H9 (cell line): ENCODE measurements around the gene ZNF121. TPM values are rescaled to one million over a fixed set of nuclear protein-coding genes. Genes with fewer than 3 reads are reported as not detected.

Source experiments
- DNase-seq: peaks from one replicate; pipeline ENCODE4 v3.0.0-alpha.2; 2017
- H2AFZ ChIP-seq: one replicate; pipeline ENCODE4 v1.6.1; 2013; ENCODE audit warnings: mild to moderate bottlenecking, low read length, control low read depth, moderate library complexity
- H2AK5ac ChIP-seq: 2 replicates; pipeline ENCODE4 v1.6.1; 2013; ENCODE audit warnings: low read length, control low read depth, mixed read lengths; ENCODE audit not compliant: insufficient read length
- H2BK120ac ChIP-seq: one replicate; pipeline ENCODE4 v1.6.1; 2013; ENCODE audit warnings: low read depth, mild to moderate bottlenecking, low read length, control low read depth, inconsistent platforms; ENCODE audit not compliant: poor library complexity, severe bottlenecking
- H2BK12ac ChIP-seq: 2 replicates; pipeline ENCODE4 v1.6.1; 2013; ENCODE audit warnings: low read length, control low read depth, mixed read lengths, low read depth; ENCODE audit not compliant: insufficient read length
- H2BK15ac ChIP-seq: 2 replicates; pipeline ENCODE4 v1.6.1; 2013; ENCODE audit warnings: low read depth, low read length, control low read depth
- H2BK20ac ChIP-seq: one replicate; pipeline ENCODE4 v1.6.1; 2013; ENCODE audit warnings: low read depth, mild to moderate bottlenecking, low read length, control low read depth, inconsistent platforms; ENCODE audit not compliant: poor library complexity, severe bottlenecking
- H2BK5ac ChIP-seq: 2 replicates; pipeline ENCODE4 v1.6.1; 2013; ENCODE audit warnings: low read length, control low read depth, mixed read lengths; ENCODE audit not compliant: insufficient read length
- H3K14ac ChIP-seq: 2 replicates; pipeline ENCODE4 v1.6.1; 2013; ENCODE audit warnings: low read length, control low read depth; ENCODE audit not compliant: insufficient read depth
- H3K18ac ChIP-seq: 2 replicates; pipeline ENCODE4 v1.6.1; 2013; ENCODE audit warnings: low read depth, mild to moderate bottlenecking, mixed read lengths, low read length, control low read depth; ENCODE audit not compliant: insufficient read length
- H3K23ac ChIP-seq: 2 replicates; pipeline ENCODE4 v1.6.1; 2013; ENCODE audit warnings: low read length, control low read depth, mixed read lengths, low read depth; ENCODE audit not compliant: insufficient read length
- H3K23me2 ChIP-seq: 2 replicates; pipeline ENCODE4 v1.6.1; 2013; ENCODE audit warnings: low read depth, mild to moderate bottlenecking, mixed read lengths, low read length, control low read depth; ENCODE audit not compliant: insufficient read length, poor library complexity, severe bottlenecking
- H3K27ac ChIP-seq: 2 replicates; pipeline ENCODE4 v1.5.1; 2013; ENCODE audit warnings: low read length, control low read depth, mixed read lengths, low read depth; ENCODE audit not compliant: insufficient read length
- H3K27me3 ChIP-seq: 2 replicates; pipeline ENCODE4 v1.6.1; 2013; ENCODE audit warnings: low read length, control low read depth, inconsistent platforms; ENCODE audit not compliant: insufficient read depth
- H3K4ac ChIP-seq: 2 replicates; pipeline ENCODE4 v1.6.1; 2013; ENCODE audit warnings: low read depth, mild to moderate bottlenecking, control low read depth, inconsistent platforms, low read length, moderate library complexity
- H3K4me1 ChIP-seq: 2 replicates; pipeline ENCODE4 v1.6.1; 2013; ENCODE audit warnings: low read length, control low read depth, inconsistent platforms; ENCODE audit not compliant: insufficient read depth
- H3K4me2 ChIP-seq: 2 replicates; pipeline ENCODE4 v1.6.1; 2013; ENCODE audit warnings: low read length, control low read depth, mixed read lengths; ENCODE audit not compliant: insufficient read length, insufficient read depth
- H3K56ac ChIP-seq: 2 replicates; pipeline ENCODE4 v1.6.1; 2013; ENCODE audit warnings: low read depth, mild to moderate bottlenecking, mixed read lengths, low read length, control low read depth; ENCODE audit not compliant: insufficient read length
- H3K79me1 ChIP-seq: 2 replicates; pipeline ENCODE4 v1.6.1; 2013; ENCODE audit warnings: low read depth, mild to moderate bottlenecking, moderate library complexity, low read length, control low read depth, inconsistent platforms; ENCODE audit not compliant: insufficient read depth, poor library complexity, severe bottlenecking
- H3K79me2 ChIP-seq: 2 replicates; pipeline ENCODE4 v1.6.1; 2013; ENCODE audit warnings: low read length, control low read depth, inconsistent platforms; ENCODE audit not compliant: insufficient read depth
- H3K9ac ChIP-seq: 2 replicates; pipeline ENCODE4 v1.6.1; 2013; ENCODE audit warnings: low read length, control low read depth, mixed read lengths; ENCODE audit not compliant: insufficient read length; ENCODE audit errors: extremely low read depth
- H3K9me3 ChIP-seq: one replicate; pipeline ENCODE4 v1.6.1; 2013; ENCODE audit warnings: low read depth, low read length, inconsistent platforms; ENCODE audit not compliant: control insufficient read depth
- H3T11ph ChIP-seq: one replicate; pipeline ENCODE4 v1.6.1; 2013; ENCODE audit warnings: mild to moderate bottlenecking, low read length, control low read depth, inconsistent platforms
- H4K20me1 ChIP-seq: one replicate; pipeline ENCODE4 v1.6.1; 2013; ENCODE audit not compliant: control insufficient read depth, insufficient read length, insufficient read depth
- H4K5ac ChIP-seq: 2 replicates; pipeline ENCODE4 v1.6.1; 2013; ENCODE audit warnings: low read depth, mild to moderate bottlenecking, mixed read lengths, low read length, control low read depth; ENCODE audit not compliant: insufficient read length
- H4K8ac ChIP-seq: replicated peaks from 2 replicates; pipeline ENCODE4 v1.6.1; 2013; ENCODE audit warnings: low read length, control low read depth, mixed read lengths, low read depth; ENCODE audit not compliant: insufficient read length
- H4K91ac ChIP-seq: 2 replicates; pipeline ENCODE4 v1.6.1; 2013; ENCODE audit warnings: low read depth, mild to moderate bottlenecking, moderate library complexity, mixed read lengths, low read length, control low read depth; ENCODE audit not compliant: insufficient read length
- H3K27ac Mint-ChIP-seq, 3 experiments: 2 replicates in 2 of 3; 3 replicates in 1 of 3; pipeline ENCODE4 v1.8.0; 2020 to 2021; ENCODE audit warnings: mixed read lengths in 3 of 3, mild to moderate bottlenecking in 1 of 3, moderate library complexity in 1 of 3
- H3K27me3 Mint-ChIP-seq: 2 replicates; pipeline ENCODE4 v1.8.0; 2021; ENCODE audit warnings: low read depth, mild to moderate bottlenecking, moderate library complexity, mixed read lengths
- H3K36me3 Mint-ChIP-seq, 3 experiments: 2 replicates in 2 of 3; 3 replicates in 1 of 3; pipeline ENCODE4 v1.8.0; 2020 to 2021; ENCODE audit warnings: low read depth in 3 of 3, mixed read lengths in 3 of 3; ENCODE audit not compliant: insufficient read depth in 1 of 3
- H3K4me1 Mint-ChIP-seq, 2 experiments: 2 replicates each; pipeline ENCODE4 v1.8.0; 2020; ENCODE audit warnings: mixed read lengths in 2 of 2
- H3K4me3 Mint-ChIP-seq, 2 experiments: 2 replicates in 1 of 2; 3 replicates in 1 of 2; pipeline ENCODE4 v1.8.0; 2020 to 2021; ENCODE audit warnings: mild to moderate bottlenecking in 2 of 2, mixed read lengths in 2 of 2, moderate library complexity in 1 of 2
- H3K9me3 Mint-ChIP-seq, 2 experiments: 2 replicates in 1 of 2; 3 replicates in 1 of 2; pipeline ENCODE4 v1.8.0; 2020; ENCODE audit warnings: mild to moderate bottlenecking in 2 of 2, mixed read lengths in 2 of 2, moderate library complexity in 1 of 2
- CTCF ChIP-seq: fragments of 200-600 bp; sonication (generic); conservative IDR thresholded peaks from 3 replicates; pipeline ENCODE4 v1.8.0; 2021; ENCODE audit warnings: antibody characterized with exemption, mild to moderate bottlenecking
- WGBS: extraction: QIAGEN DNeasy Blood & Tissue Kit; methylation state at CpG from one replicate; pipeline ENCODE4 v1.1.7; 2013; ENCODE audit warnings: missing lambda C conversion rate, low lambda C conversion rate, mixed read lengths; ENCODE audit not compliant: insufficient read length; ENCODE audit errors: extremely low coverage; 5-methylcytosine and 5-hydroxymethylcytosine counted together
- total RNA-seq: library from RNA; stranded (reverse); gene quantifications from 2 replicates; pipeline ENCODE4 v1.2.1, GENCODE V29; 2021

The ZNF121 gene
- total RNA-seq, 1 experiment from 2014 or later, result 171 TPM

GRCh38 chr19:9528757-9529336, 55.5 kb downstream of the ZNF121 start:
- Histone ChIP-seq H3K4ac (no peak overlapping the region), H2BK15ac (no peak overlapping the region), H3K79me1 (no peaks in the 10 kb centered on the region), H2BK120ac (no peak overlapping the region), H2AFZ (no peak overlapping the region), H4K20me1 (no peaks in the 10 kb centered on the region), H2AK5ac (no peak overlapping the region), H3K23me2 (no peaks in the 10 kb centered on the region), H2BK12ac (no peak overlapping the region), H3K27me3 (no peaks in the 10 kb centered on the region), H4K91ac (no peak overlapping the region), H3K18ac (no peak overlapping the region), H3K9me3 (peaks cover 95% of the 10 kb centered on the region), H3T11ph (no peak overlapping the region), H3K4me1 (no peaks in the 10 kb centered on the region), H4K5ac (no peak overlapping the region), H3K14ac (no peak overlapping the region), H3K23ac (no peak overlapping the region), H3K27ac (no peak overlapping the region), H3K4me2 (no peak overlapping the region), H3K56ac (no peak overlapping the region), H2BK5ac (no peak overlapping the region), H4K8ac (no peak overlapping the region), H3K79me2 (no peaks in the 10 kb centered on the region), H3K9ac (no peak overlapping the region), H2BK20ac (no peak overlapping the region)
- H3K4me1 Mint-ChIP-seq, result no peaks in the 10 kb centered on the region
- no peak for TF ChIP-seq CTCF
- H3K9me3 Mint-ChIP-seq, result peaks cover 92 to 97% of the 10 kb centered on the region in 2 experiments
- no peak overlapping the region for H3K4me3 Mint-ChIP-seq
- DNase-seq, result no peak
- H3K27ac Mint-ChIP-seq, result no peak overlapping the region
- H3K36me3 Mint-ChIP-seq, result peaks cover 91 to 98% (median 93%) of the 10 kb centered on the region in 3 experiments
- peaks cover 6% of the 10 kb centered on the region for H3K27me3 Mint-ChIP-seq
- WGBS, result no CpG with 5 or more reads among the region's 5 CpGs
